H1 (cell line): ENCODE measurements around the gene EFCAB13. TPM values are rescaled to one million over a fixed set of nuclear protein-coding genes. Genes with fewer than 3 reads are reported as not detected.

Source experiments
- EP300 ChIP-seq, 2 experiments: IDR thresholded peaks; 1 replicate in 1 of 2; 2 replicates in 1 of 2; pipeline ENCODE4 v1.6.1; 2011 to 2012; ENCODE audit warnings: low read depth in 2 of 2, low read length in 2 of 2, mild to moderate bottlenecking in 2 of 2, borderline replicate concordance in 1 of 2, inconsistent platforms in 1 of 2, moderate library complexity in 1 of 2
- EZH2 ChIP-seq: fragments of 200-600 bp; sonication (generic); IDR thresholded peaks from 2 replicates; pipeline ENCODE4 v1.7.1; 2012; ENCODE audit warnings: low read depth, mild to moderate bottlenecking, moderate library complexity, low read length, inconsistent platforms; ENCODE audit not compliant: severe bottlenecking
- KDM4A ChIP-seq: IDR thresholded peaks from one replicate; pipeline ENCODE4 v1.7.1; 2012; ENCODE audit warnings: low read depth, mild to moderate bottlenecking, moderate library complexity, low read length, inconsistent platforms; ENCODE audit not compliant: severe bottlenecking
- TEAD4 ChIP-seq: IDR thresholded peaks from 2 replicates; pipeline ENCODE4 v1.6.1; 2012; ENCODE audit warnings: low read depth, low read length, inconsistent platforms, mixed read lengths
- polyA plus RNA-seq, 7 experiments: library from polyadenylated mRNA; depleted of rRNA in 3 of 7; stranded (reverse) in 5 of 7; unstranded in 2 of 7; fragments of >200 nt in 5 of 7; fragments of 200-250 nt in 2 of 7; gene quantifications; 1 replicate in 5 of 7; 2 replicates in 1 of 7; 4 replicates in 1 of 7; pipeline versions ENCODE4 v1.2.1 to v1.2.3, GENCODE V29; 2011 to 2013; ENCODE audit warnings: missing spikeins in 2 of 7, mixed read lengths in 2 of 7
- total RNA-seq: library from RNA; stranded (reverse); fragmentation: NEBNext Ultra II Directional; extraction: Animal tissue kit (Norgen Biotek cat#: 25700); gene quantifications from 2 replicates; pipeline ENCODE4 v1.2.1, GENCODE V29; 2021

Gene EFCAB13
- total and polyA plus RNA-seq, 2 of the 8 experiments (the other 6 are each of a cell fraction or from before 2014, with no cell fraction given), result 0.12 to 2.0 TPM

DNA sequence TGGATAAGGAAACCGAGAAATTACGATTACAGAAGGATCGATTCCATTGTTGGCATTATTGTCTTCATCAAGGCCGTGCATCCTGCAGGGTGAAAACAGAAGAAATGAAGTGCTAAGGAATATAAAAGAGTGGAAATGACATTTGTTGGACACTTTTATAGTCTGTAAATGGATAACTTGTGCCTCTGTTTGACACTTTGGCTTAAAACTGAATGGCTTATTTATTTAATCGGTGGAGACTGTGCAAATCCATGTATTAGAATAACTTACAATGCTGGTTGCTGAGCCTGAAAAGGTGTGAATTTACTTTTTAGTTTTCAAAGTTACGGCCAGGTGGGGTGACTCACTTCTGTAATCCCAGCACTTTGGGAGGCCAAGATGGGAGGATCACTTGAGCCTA, 38.8 kb upstream of the EFCAB13 start (continued):
- TF ChIP-seq TEAD4 (no peak), EZH2 (no peak), EP300 (IDR thresholded peaks at IDR 0.05; ENCODE audit: borderline replicate concordance in 1 of 2, low read depth in 2 of 2, low read length in 2 of 2) (no peak), KDM4A (no peak)
